NCI-H345 (cell line): ENCODE data around the gene VSTM5.

Experiments used
- DNase-seq: peaks from one replicate; lab custom pipeline; 2025; lab: John Stamatoyannopoulos, UW

The VSTM5 gene

GRCh38 chr11:93842461-93842860 is 8.0 kb downstream of the VSTM5 start:
- no peak for DNase-seq

- no peak for DNase-seq
Observed at GRCh38 chr11:93842034-93842433, 8.4 kb downstream of the VSTM5 start.

GRCh38 chr11:93841446-93841845 is 9.0 kb downstream of the VSTM5 start:
- DNase-seq = no peak

GRCh38 chr11:93840981-93841380 is 9.4 kb downstream of the VSTM5 start:
- DNase-seq = no peak

GRCh38 chr11:93840180-93840579 is 10.2 kb downstream of the VSTM5 start:
- no peak for DNase-seq

GRCh38 chr11:93838967-93839366 is 11.5 kb downstream of the VSTM5 start:
- DNase-seq = no peak

GRCh38 chr11:93832780-93833179 is 17.6 kb downstream of the VSTM5 start:
- DNase-seq = no peak

- no peak for DNase-seq
Observed at GRCh38 chr11:93831343-93832127, 18.9 kb downstream of the VSTM5 start.

GRCh38 chr11:93829598-93829997 is 20.8 kb downstream of the VSTM5 start:
- DNase-seq = no peak

GRCh38 chr11:93827363-93827762 is 23.1 kb downstream of the VSTM5 start:
- DNase-seq = no peak

- no peak for DNase-seq
Observed at GRCh38 chr11:93823210-93823609, 27.2 kb downstream of the VSTM5 start.

GRCh38 chr11:93822359-93822758 is 28.1 kb downstream of the VSTM5 start:
- DNase-seq = no peak

GRCh38 chr11:93821617-93822016 is 28.8 kb downstream of the VSTM5 start:
- DNase-seq = no peak

GRCh38 chr11:93820847-93821246 is 29.6 kb downstream of the VSTM5 start:
- no peak for DNase-seq

- DNase-seq = no peak
Observed at GRCh38 chr11:93819966-93820695, 30.3 kb downstream of the VSTM5 start.

- no peak for DNase-seq
Observed at GRCh38 chr11:93817426-93818348, 32.7 kb downstream of the VSTM5 start.

GRCh38 chr11:93814966-93815633 is 35.3 kb downstream of the VSTM5 start:
- DNase-seq = no peak

- DNase-seq = no peak
Observed at GRCh38 chr11:93813974-93814373, 36.4 kb downstream of the VSTM5 start.

GRCh38 chr11:93807980-93808379 is 42.4 kb downstream of the VSTM5 start:
- no peak for DNase-seq

- DNase-seq = no peak
Observed at GRCh38 chr11:93804879-93805278, 45.5 kb downstream of the VSTM5 start.

- DNase-seq = no peak
Observed at GRCh38 chr11:93801366-93801765, 49.1 kb downstream of the VSTM5 start.
